Liver (tissue), 3 donors: ENCODE measurements around the gene BTAF1.

ENCODE experiments used
- EGR1 ChIP-seq, 2 donors: IDR thresholded peaks; 2 replicates each; pipeline ENCODE4 v1.6.1; 2016 to 2018; ENCODE audit warnings: antibody characterized with exemption in 2 of 2, low read depth in 2 of 2
- FOXA1 ChIP-seq: IDR thresholded peaks from 2 replicates; pipeline ENCODE4 v1.6.1; 2016; ENCODE audit warnings: antibody characterized with exemption
- GABPA ChIP-seq, 2 donors: IDR thresholded peaks in 1 of 2; conservative IDR thresholded peaks in 1 of 2; 2 replicates each; pipeline ENCODE4 v1.6.1; 2016; ENCODE audit warnings: antibody characterized with exemption in 2 of 2, mild to moderate bottlenecking in 1 of 2, moderate library complexity in 1 of 2
- JUND ChIP-seq, 2 donors: IDR thresholded peaks; 2 replicates each; pipeline ENCODE4 v1.6.1; 2016; ENCODE audit warnings: antibody characterized with exemption in 2 of 2
- RAD21 ChIP-seq, 2 donors: IDR thresholded peaks; 2 replicates each; pipeline ENCODE4 v1.6.1; 2016; ENCODE audit warnings: antibody characterized with exemption in 2 of 2, mild to moderate bottlenecking in 2 of 2
- SP1 ChIP-seq: IDR thresholded peaks from 2 replicates; pipeline ENCODE4 v1.6.1; 2018; ENCODE audit warnings: antibody characterized with exemption, mild to moderate bottlenecking
- TAF1 ChIP-seq: conservative IDR thresholded peaks from 2 replicates; pipeline ENCODE4 v1.6.1; 2016; ENCODE audit warnings: antibody characterized with exemption, mild to moderate bottlenecking
- TF ChIP-seq, protein P1 (sequence below): fragments of 150-350 bp; IDR thresholded peaks from 2 replicates; pipeline ENCODE4 v1.5.1; 2017; ENCODE audit warnings: improper control_type of control experiment, low read depth, low read length; ENCODE audit not compliant: missing input control
- TF ChIP-seq, protein P2 (sequence below): IDR thresholded peaks from 2 replicates; pipeline ENCODE4 v1.6.1; 2016; ENCODE audit warnings: antibody characterized with exemption
- TF ChIP-seq, protein P3 (sequence below): IDR thresholded peaks from 2 replicates; pipeline ENCODE4 v1.6.1; 2016; ENCODE audit warnings: antibody characterized with exemption
- TF ChIP-seq, protein P4 (sequence below): IDR thresholded peaks from 2 replicates; pipeline ENCODE4 v1.6.1; 2016; ENCODE audit warnings: antibody characterized with exemption, mild to moderate bottlenecking
- TF ChIP-seq, protein P5 (sequence below): IDR thresholded peaks from 2 replicates; pipeline ENCODE4 v1.6.1; 2016; ENCODE audit warnings: antibody characterized with exemption
- donor health status: healthy.
- donor health status: healthy.

DNA sequence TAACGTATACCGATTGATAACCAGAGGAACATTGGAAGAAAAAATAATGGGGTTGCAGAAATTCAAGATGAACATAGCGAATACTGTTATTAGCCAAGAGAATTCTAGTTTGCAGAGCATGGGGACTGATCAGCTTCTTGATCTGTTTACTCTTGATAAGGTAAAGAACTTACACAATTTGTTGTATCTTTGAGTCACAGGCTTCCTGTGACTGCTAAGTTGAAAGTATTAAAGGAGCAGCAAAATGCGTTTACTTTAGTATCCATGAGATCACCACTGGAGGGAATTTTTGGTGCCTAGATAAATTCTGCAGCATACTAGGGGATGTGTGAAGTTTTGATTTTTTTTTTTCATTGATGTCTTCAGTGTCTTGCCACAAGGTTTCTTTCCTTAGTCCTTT lies 103.6 kb downstream of the BTAF1 start:
- TF ChIP-seq, protein P1, sequence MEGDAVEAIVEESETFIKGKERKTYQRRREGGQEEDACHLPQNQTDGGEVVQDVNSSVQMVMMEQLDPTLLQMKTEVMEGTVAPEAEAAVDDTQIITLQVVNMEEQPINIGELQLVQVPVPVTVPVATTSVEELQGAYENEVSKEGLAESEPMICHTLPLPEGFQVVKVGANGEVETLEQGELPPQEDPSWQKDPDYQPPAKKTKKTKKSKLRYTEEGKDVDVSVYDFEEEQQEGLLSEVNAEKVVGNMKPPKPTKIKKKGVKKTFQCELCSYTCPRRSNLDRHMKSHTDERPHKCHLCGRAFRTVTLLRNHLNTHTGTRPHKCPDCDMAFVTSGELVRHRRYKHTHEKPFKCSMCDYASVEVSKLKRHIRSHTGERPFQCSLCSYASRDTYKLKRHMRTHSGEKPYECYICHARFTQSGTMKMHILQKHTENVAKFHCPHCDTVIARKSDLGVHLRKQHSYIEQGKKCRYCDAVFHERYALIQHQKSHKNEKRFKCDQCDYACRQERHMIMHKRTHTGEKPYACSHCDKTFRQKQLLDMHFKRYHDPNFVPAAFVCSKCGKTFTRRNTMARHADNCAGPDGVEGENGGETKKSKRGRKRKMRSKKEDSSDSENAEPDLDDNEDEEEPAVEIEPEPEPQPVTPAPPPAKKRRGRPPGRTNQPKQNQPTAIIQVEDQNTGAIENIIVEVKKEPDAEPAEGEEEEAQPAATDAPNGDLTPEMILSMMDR = no peak
- TF ChIP-seq, protein P2, sequence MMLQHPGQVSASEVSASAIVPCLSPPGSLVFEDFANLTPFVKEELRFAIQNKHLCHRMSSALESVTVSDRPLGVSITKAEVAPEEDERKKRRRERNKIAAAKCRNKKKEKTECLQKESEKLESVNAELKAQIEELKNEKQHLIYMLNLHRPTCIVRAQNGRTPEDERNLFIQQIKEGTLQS = no peak
- TF ChIP-seq TAF1 (no peak), SP1 (no peak), EGR1 (IDR thresholded peaks at IDR 0.05; ENCODE audit: low read depth in 2 of 2) (no peak), GABPA (IDR thresholded peaks at IDR 0.05 in 1 of 2, conservative IDR thresholded peaks at IDR 0.05 in 1 of 2) (no peak), FOXA1 (no peak), JUND (IDR thresholded peaks at IDR 0.05) (no peak), RAD21 (IDR thresholded peaks at IDR 0.05) (no peak)
- TF ChIP-seq, protein P3, sequence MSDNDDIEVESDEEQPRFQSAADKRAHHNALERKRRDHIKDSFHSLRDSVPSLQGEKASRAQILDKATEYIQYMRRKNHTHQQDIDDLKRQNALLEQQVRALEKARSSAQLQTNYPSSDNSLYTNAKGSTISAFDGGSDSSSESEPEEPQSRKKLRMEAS = no peak
- TF ChIP-seq, protein P4, sequence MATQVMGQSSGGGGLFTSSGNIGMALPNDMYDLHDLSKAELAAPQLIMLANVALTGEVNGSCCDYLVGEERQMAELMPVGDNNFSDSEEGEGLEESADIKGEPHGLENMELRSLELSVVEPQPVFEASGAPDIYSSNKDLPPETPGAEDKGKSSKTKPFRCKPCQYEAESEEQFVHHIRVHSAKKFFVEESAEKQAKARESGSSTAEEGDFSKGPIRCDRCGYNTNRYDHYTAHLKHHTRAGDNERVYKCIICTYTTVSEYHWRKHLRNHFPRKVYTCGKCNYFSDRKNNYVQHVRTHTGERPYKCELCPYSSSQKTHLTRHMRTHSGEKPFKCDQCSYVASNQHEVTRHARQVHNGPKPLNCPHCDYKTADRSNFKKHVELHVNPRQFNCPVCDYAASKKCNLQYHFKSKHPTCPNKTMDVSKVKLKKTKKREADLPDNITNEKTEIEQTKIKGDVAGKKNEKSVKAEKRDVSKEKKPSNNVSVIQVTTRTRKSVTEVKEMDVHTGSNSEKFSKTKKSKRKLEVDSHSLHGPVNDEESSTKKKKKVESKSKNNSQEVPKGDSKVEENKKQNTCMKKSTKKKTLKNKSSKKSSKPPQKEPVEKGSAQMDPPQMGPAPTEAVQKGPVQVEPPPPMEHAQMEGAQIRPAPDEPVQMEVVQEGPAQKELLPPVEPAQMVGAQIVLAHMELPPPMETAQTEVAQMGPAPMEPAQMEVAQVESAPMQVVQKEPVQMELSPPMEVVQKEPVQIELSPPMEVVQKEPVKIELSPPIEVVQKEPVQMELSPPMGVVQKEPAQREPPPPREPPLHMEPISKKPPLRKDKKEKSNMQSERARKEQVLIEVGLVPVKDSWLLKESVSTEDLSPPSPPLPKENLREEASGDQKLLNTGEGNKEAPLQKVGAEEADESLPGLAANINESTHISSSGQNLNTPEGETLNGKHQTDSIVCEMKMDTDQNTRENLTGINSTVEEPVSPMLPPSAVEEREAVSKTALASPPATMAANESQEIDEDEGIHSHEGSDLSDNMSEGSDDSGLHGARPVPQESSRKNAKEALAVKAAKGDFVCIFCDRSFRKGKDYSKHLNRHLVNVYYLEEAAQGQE = no peak
- TF ChIP-seq, protein P5, sequence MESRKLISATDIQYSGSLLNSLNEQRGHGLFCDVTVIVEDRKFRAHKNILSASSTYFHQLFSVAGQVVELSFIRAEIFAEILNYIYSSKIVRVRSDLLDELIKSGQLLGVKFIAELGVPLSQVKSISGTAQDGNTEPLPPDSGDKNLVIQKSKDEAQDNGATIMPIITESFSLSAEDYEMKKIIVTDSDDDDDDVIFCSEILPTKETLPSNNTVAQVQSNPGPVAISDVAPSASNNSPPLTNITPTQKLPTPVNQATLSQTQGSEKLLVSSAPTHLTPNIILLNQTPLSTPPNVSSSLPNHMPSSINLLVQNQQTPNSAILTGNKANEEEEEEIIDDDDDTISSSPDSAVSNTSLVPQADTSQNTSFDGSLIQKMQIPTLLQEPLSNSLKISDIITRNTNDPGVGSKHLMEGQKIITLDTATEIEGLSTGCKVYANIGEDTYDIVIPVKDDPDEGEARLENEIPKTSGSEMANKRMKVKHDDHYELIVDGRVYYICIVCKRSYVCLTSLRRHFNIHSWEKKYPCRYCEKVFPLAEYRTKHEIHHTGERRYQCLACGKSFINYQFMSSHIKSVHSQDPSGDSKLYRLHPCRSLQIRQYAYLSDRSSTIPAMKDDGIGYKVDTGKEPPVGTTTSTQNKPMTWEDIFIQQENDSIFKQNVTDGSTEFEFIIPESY = no peak
